ENCODE results near the gene CTU1.

CTU1 gene

GRCh38 chr19:51076631-51077213, 31.5 kb downstream of the CTU1 start:
- TF ChIP-seq CTCF (IDR thresholded peaks at IDR 0.05), result no peak

GRCh38 chr19:51075998-51076397, 32.2 kb downstream of the CTU1 start:
- TF ChIP-seq CTCF (IDR thresholded peaks at IDR 0.05), result no peak

- TF ChIP-seq CTCF (IDR thresholded peaks at IDR 0.05), result no peak
These were observed 37.2 kb downstream of the CTU1 start for GRCh38 chr19:51071095-51071405.

GRCh38 chr19:51070334-51071094, 37.7 kb downstream of the CTU1 start:
- no peak for TF ChIP-seq CTCF (IDR thresholded peaks at IDR 0.05)

- TF ChIP-seq CTCF (IDR thresholded peaks at IDR 0.05), result no peak
These were observed 41.6 kb downstream of the CTU1 start for GRCh38 chr19:51066393-51067186.

GRCh38 chr19:51065221-51065960, 42.8 kb downstream of the CTU1 start:
- TF ChIP-seq CTCF (IDR thresholded peaks at IDR 0.05), result no peak

GRCh38 chr19:51064534-51065220, 43.5 kb downstream of the CTU1 start, which contains the start of gene KLK13:
Gene KLK13 (minus strand): TSS chr19:51065092. CDS start chr19:51065067, 25 bp downstream.
- no peak for TF ChIP-seq CTCF (IDR thresholded peaks at IDR 0.05)

Measured in LNCAP (cell line).